UCSD-AML1 (cell line): ENCODE measurements around the gene UBR7.
A peak's percentile ranks its signal among the peaks of the same experiment; 100 is the strongest.
"Not testable (repeated sequence)": the region's sequence is repeated elsewhere in the genome, so short reads cannot be mapped to it uniquely, and the experiment has no call there.

Source experiments
- DNase-seq: peaks from one replicate; lab custom pipeline; 2025; ENCODE audit not compliant: unreplicated experiment; lab: John Stamatoyannopoulos, UW

The UBR7 gene

GRCh38 chr14:93186956-93187355 is 20.1 kb upstream of the UBR7 start:
- DNase-seq, result no peak

GRCh38 chr14:93195316-93195999 is 11.6 kb upstream of the UBR7 start:
- no peak for DNase-seq

GRCh38 chr14:93199031-93199430 is 8.0 kb upstream of the UBR7 start:
- DNase-seq, result no peak

GRCh38 chr14:93200553-93200952 is 6.5 kb upstream of the UBR7 start:
- DNase-seq, result no peak

- DNase-seq, result no peak
Measured at GRCh38 chr14:93201155-93201704, 5.8 kb upstream of the UBR7 start.

GRCh38 chr14:93207468-93208308 is 632 bp downstream of the UBR7 start:
- DNase-seq, result peak; percentile 65

- no peak for DNase-seq
Measured at GRCh38 chr14:93212432-93212831, 5.4 kb downstream of the UBR7 start.

GRCh38 chr14:93214598-93214997 is 7.5 kb downstream of the UBR7 start:
- no peak for DNase-seq

GRCh38 chr14:93219103-93219726 is 12.2 kb downstream of the UBR7 start:
- peak; percentile 24 for DNase-seq

GRCh38 chr14:93220509-93220908 is 13.5 kb downstream of the UBR7 start:
- no peak for DNase-seq

- DNase-seq, result no peak
Measured at GRCh38 chr14:93223565-93223964, 16.5 kb downstream of the UBR7 start.

- DNase-seq, result no peak
Measured at GRCh38 chr14:93228550-93228949, 21.5 kb downstream of the UBR7 start.

GRCh38 chr14:93230539-93230938 is 23.5 kb downstream of the UBR7 start:
- no peak for DNase-seq

GRCh38 chr14:93231129-93231979 is 24.3 kb downstream of the UBR7 start:
- DNase-seq, result no peak

GRCh38 chr14:93232159-93232558 is 25.1 kb downstream of the UBR7 start:
- DNase-seq, result no peak

- DNase-seq, result not testable (repeated sequence)
Measured at GRCh38 chr14:93233078-93233477, 26.0 kb downstream of the UBR7 start.

GRCh38 chr14:93234798-93235197 is 27.7 kb downstream of the UBR7 start:
- no peak for DNase-seq

GRCh38 chr14:93239869-93240677 is 33.0 kb downstream of the UBR7 start:
- DNase-seq, result no peak

- no peak for DNase-seq
Measured at GRCh38 chr14:93240678-93241000, 33.6 kb downstream of the UBR7 start.

- DNase-seq, result no peak
Measured at GRCh38 chr14:93245764-93246420, 38.8 kb downstream of the UBR7 start.
